DMS53 (cell line): ENCODE data around the gene S100A6.

ENCODE experiments used
- DNase-seq: peaks from one replicate; lab custom pipeline; 2025; lab: John Stamatoyannopoulos, UW

The S100A6 gene

GRCh38 chr1:153503766-153504165 lies 32.0 kb downstream of the S100A6 start:
- no peak for DNase-seq

GRCh38 chr1:153498746-153499145 lies 37.0 kb downstream of the S100A6 start:
- DNase-seq: no peak

- DNase-seq: no peak
These were observed 40.3 kb downstream of the S100A6 start for GRCh38 chr1:153495536-153495935.

- DNase-seq: peak; percentile 82
These were observed 40.7 kb downstream of the S100A6 start for GRCh38 chr1:153494976-153495535.

GRCh38 chr1:153493343-153493960 lies 42.3 kb downstream of the S100A6 start:
- DNase-seq: peak; percentile 10

GRCh38 chr1:153490272-153491051 lies 45.3 kb downstream of the S100A6 start:
- DNase-seq: no peak

- no peak for DNase-seq
These were observed 47.1 kb downstream of the S100A6 start for GRCh38 chr1:153488731-153489130.

- DNase-seq: no peak
These were observed 48.1 kb downstream of the S100A6 start for GRCh38 chr1:153487707-153488106.

GRCh38 chr1:153485863-153486262 lies 49.9 kb downstream of the S100A6 start:
- no peak for DNase-seq
